Calu3 (cell line): ENCODE data around the gene NCAM2. TPM values are rescaled to one million over a fixed set of nuclear protein-coding genes. Genes with fewer than 3 reads are reported as not detected.

Experiments used
- BruUV-seq: library from RNA; stranded (reverse); fragments of 400-500 nt; replicated peaks from 2 replicates; lab custom pipeline; 2021; lab: Mats Ljungman, UMichigan
- CTCF ChIA-PET: fragments of 300-600 bp; sonication (Branson Sonifier 250); formaldehyde crosslinking; loops from one replicate; lab custom pipeline; 2022; ENCODE audit warnings: antibody characterized with exemption; lab: Charles Lee
- DNase-seq: peaks from one replicate; pipeline ENCODE4 v3.0.0; 2022
- H3K27ac Mint-ChIP-seq: one replicate; pipeline ENCODE4 v1.8.0; 2022; ENCODE audit warnings: mixed read lengths; ENCODE audit not compliant: unreplicated experiment
- H3K27me3 Mint-ChIP-seq: one replicate; pipeline ENCODE4 v1.8.0; 2022; ENCODE audit warnings: mixed read lengths; ENCODE audit not compliant: unreplicated experiment
- H3K36me3 Mint-ChIP-seq: one replicate; pipeline ENCODE4 v1.8.0; 2022; ENCODE audit warnings: mild to moderate bottlenecking, moderate library complexity, mixed read lengths; ENCODE audit not compliant: insufficient read depth, unreplicated experiment
- H3K4me1 Mint-ChIP-seq: one replicate; pipeline ENCODE4 v1.8.0; 2022; ENCODE audit warnings: mild to moderate bottlenecking, low read depth, mixed read lengths; ENCODE audit not compliant: unreplicated experiment
- H3K4me3 Mint-ChIP-seq: one replicate; pipeline ENCODE4 v1.8.0; 2022; ENCODE audit warnings: mild to moderate bottlenecking, low read depth, moderate library complexity, mixed read lengths; ENCODE audit not compliant: unreplicated experiment
- H3K9me3 Mint-ChIP-seq: one replicate; pipeline ENCODE4 v1.8.0; 2022; ENCODE audit warnings: low read depth, mixed read lengths; ENCODE audit not compliant: unreplicated experiment
- CTCF ChIP-seq: fragments of 200-600 bp; IDR thresholded peaks from one replicate; pipeline ENCODE4 v1.8.0; 2022; ENCODE audit warnings: antibody characterized with exemption; ENCODE audit not compliant: unreplicated experiment
- intact Hi-C: fragments of 100-400 bp; cut with micrococcal nuclease; formaldehyde crosslinking; loops from one replicate; pipeline ENCODE4 v1.10.0; 2022; ENCODE audit not compliant: unreplicated experiment
- total RNA-seq: library from RNA; stranded (reverse); gene quantifications from 2 replicates; pipeline ENCODE4 v1.2.3, GENCODE V29; 2022

The NCAM2 gene
- total RNA-seq, 1 experiment from 2014 or later, result not detected

GRCh38 chr21:21007606-21008005, 9.4 kb downstream of the NCAM2 start:
- TF ChIP-seq CTCF, result no peak
- H3K4me1 Mint-ChIP-seq, result no peaks in the 10 kb centered on the region
- no peak for DNase-seq
- no TSS peak for BruUV-seq
- H3K27ac Mint-ChIP-seq, result no peak overlapping the region
- CTCF ChIA-PET, result no interaction called here
- H3K4me3 Mint-ChIP-seq, result no peak overlapping the region
- intact Hi-C loops, result loop anchor here (10.0 kb wide), 1 partner anchor 1787 kb away; no protein-coding TSS in a partner anchor
- H3K9me3 Mint-ChIP-seq, result peaks cover 4% of the 10 kb centered on the region
- H3K36me3 Mint-ChIP-seq, result no peaks in the 10 kb centered on the region
- H3K27me3 Mint-ChIP-seq, result no peaks in the 10 kb centered on the region

GRCh38 chr21:21010228-21010627, 12.0 kb downstream of the NCAM2 start:
- CTCF ChIA-PET, result no interaction called here
- intact Hi-C loops, result no loop called here
- Mint-ChIP-seq H3K36me3 (no peaks in the 10 kb centered on the region), H3K4me1 (no peaks in the 10 kb centered on the region), H3K27ac (no peak overlapping the region), H3K9me3 (no peaks in the 10 kb centered on the region), H3K4me3 (no peak overlapping the region), H3K27me3 (no peaks in the 10 kb centered on the region)
- no TSS peak for BruUV-seq
- TF ChIP-seq CTCF, result no peak
- no peak for DNase-seq

- H3K27me3 Mint-ChIP-seq, result no peaks in the 10 kb centered on the region
- H3K36me3 Mint-ChIP-seq, result no peaks in the 10 kb centered on the region
- intact Hi-C loops, result no loop called here
- no TSS peak for BruUV-seq
- TF ChIP-seq CTCF, result no peak
- H3K27ac Mint-ChIP-seq, result no peak overlapping the region
- CTCF ChIA-PET, result no interaction called here
- H3K4me3 Mint-ChIP-seq, result no peak overlapping the region
- DNase-seq, result no peak
- no peaks in the 10 kb centered on the region for H3K9me3 Mint-ChIP-seq
- H3K4me1 Mint-ChIP-seq, result no peaks in the 10 kb centered on the region
These were observed 12.5 kb downstream of the NCAM2 start for GRCh38 chr21:21010698-21011097.

DNA sequence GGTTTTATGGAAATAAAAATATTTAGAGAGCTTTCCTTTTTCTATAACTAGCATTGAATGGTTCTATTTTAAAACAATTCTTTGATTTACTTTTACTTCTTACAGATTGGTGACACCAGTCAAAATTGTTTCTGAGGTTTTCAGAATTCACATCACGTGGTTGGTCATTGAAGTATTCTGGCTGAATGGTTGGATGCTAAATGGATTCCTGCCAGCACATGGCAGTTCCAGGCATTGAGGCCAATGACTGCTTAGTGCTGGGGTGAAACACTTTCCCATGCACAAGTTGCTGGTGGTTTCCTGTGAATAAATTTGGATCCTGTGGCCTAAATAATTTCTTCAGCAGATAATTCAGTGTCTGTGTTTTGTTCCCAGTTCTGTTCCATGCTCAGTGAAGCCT, 20.6 kb downstream of the NCAM2 start:
- intact Hi-C loops, result no loop called here
- no peaks in the 10 kb centered on the region for H3K27me3 Mint-ChIP-seq
- CTCF ChIA-PET, result no interaction called here
- TF ChIP-seq CTCF, result no peak
- H3K4me3 Mint-ChIP-seq, result no peak overlapping the region
- no peak overlapping the region for H3K27ac Mint-ChIP-seq
- no peaks in the 10 kb centered on the region for H3K36me3 Mint-ChIP-seq
- DNase-seq, result no peak
- H3K4me1 Mint-ChIP-seq, result no peaks in the 10 kb centered on the region
- BruUV-seq, result no TSS peak
- H3K9me3 Mint-ChIP-seq, result no peaks in the 10 kb centered on the region

GRCh38 chr21:21019681-21020080, 21.5 kb downstream of the NCAM2 start:
- DNase-seq, result no peak
- no peaks in the 10 kb centered on the region for H3K9me3 Mint-ChIP-seq
- H3K4me1 Mint-ChIP-seq, result no peaks in the 10 kb centered on the region
- H3K4me3 Mint-ChIP-seq, result no peak overlapping the region
- BruUV-seq, result no TSS peak
- no peaks in the 10 kb centered on the region for H3K27me3 Mint-ChIP-seq
- H3K27ac Mint-ChIP-seq, result no peak overlapping the region
- intact Hi-C loops, result no loop called here
- H3K36me3 Mint-ChIP-seq, result no peaks in the 10 kb centered on the region
- CTCF ChIA-PET, result no interaction called here
- TF ChIP-seq CTCF, result no peak
